Esophagus squamous epithelium (tissue), 5 donors: Measurements from ENCODE around the gene KDSR. TPM values are rescaled to one million over a fixed set of nuclear protein-coding genes. Genes with fewer than 3 reads are reported as not detected.

Experiments used
- DNase-seq: peaks from one replicate; lab custom pipeline; 2025; lab: John Stamatoyannopoulos, UW
- H3K27ac ChIP-seq, 4 donors: fragments of 200-600 bp; sonication (generic); one replicate each; pipeline ENCODE4 v1.5.1; 2016 to 2019; ENCODE audit warnings: mild to moderate bottlenecking in 1 of 4
- H3K27me3 ChIP-seq, 4 donors: fragments of 200-600 bp; sonication (generic); 1 replicate in 3 of 4; 2 replicates in 1 of 4; pipeline versions ENCODE4 v1.5.1 to v1.6.0; 2017 to 2021; ENCODE audit warnings: antibody characterized with exemption in 1 of 4
- H3K36me3 ChIP-seq, 3 donors: fragments of 200-600 bp; sonication (generic); one replicate each; pipeline ENCODE4 v1.5.1; 2016 to 2019
- H3K4me1 ChIP-seq, 3 donors: fragments of 200-600 bp; sonication (generic); one replicate each; pipeline ENCODE4 v1.5.1; 2017 to 2019
- H3K4me3 ChIP-seq, 4 donors: fragments of 200-600 bp; sonication (generic); 1 replicate in 3 of 4; 2 replicates in 1 of 4; pipeline ENCODE4 v1.5.1; 2016 to 2019; ENCODE audit warnings: mild to moderate bottlenecking in 2 of 4, moderate library complexity in 1 of 4
- H3K9me3 ChIP-seq, 3 donors: fragments of 200-600 bp; sonication (generic); one replicate each; pipeline ENCODE4 v1.5.1; 2016 to 2019
- POLR2A ChIP-seq, 4 donors: fragments of 450-650 bp; IDR thresholded peaks; one replicate each; pipeline ENCODE4 v1.6.1; 2017; ENCODE audit warnings: antibody characterized with exemption in 4 of 4, mild to moderate bottlenecking in 4 of 4, moderate library complexity in 3 of 4
- WGBS, 2 donors: methylation state at CpG; one replicate each; pipeline ENCODE4 v1.1.5; 2018; 5-methylcytosine and 5-hydroxymethylcytosine counted together
- intact Hi-C: fragments of 100-400 bp; cut with DNase I; formaldehyde crosslinking; loops from one replicate; pipeline ENCODE4 v1.15.0; 2022
- total RNA-seq, 4 donors: library from RNA; depleted of rRNA; stranded (reverse); fragments of >200 nt; gene quantifications; one replicate each; pipeline ENCODE4 v1.1.0, GENCODE V29; 2016
- TF ChIP-seq, protein P1 (sequence below), 6 experiments: fragments of 450-650 bp in 4 of 6; fragments of 200-600 bp in 2 of 6; sonication (generic) in 2 of 6; IDR thresholded peaks; one replicate each; pipeline ENCODE4 v1.5.1; 2016 to 2019; ENCODE audit warnings: antibody characterized with exemption in 6 of 6, mild to moderate bottlenecking in 4 of 6, moderate library complexity in 4 of 6
- donor health status: DM: yes; HTN: yes; CAD: no.

KDSR gene
- total RNA-seq, 4 donors from 2014 or later: 20.8 to 42.3 (median 23.0) TPM

GRCh38 chr18:63395503-63395902 is 28.5 kb upstream of the KDSR start:
- Histone ChIP-seq H3K4me3 (no peak overlapping the region), H3K36me3 (peaks cover 5 to 100% (median 20%) of the 10 kb centered on the region in 3 donors), H3K27me3 (no peaks in the 10 kb centered on the region), H3K9me3 (no peaks in the 10 kb centered on the region), H3K4me1 (no peaks in the 10 kb centered on the region), H3K27ac (no peak overlapping the region)
- 94 to 97% methylated on average over 1 of the region's 1 CpG for WGBS, 2 donors
- no peak for DNase-seq
- intact Hi-C loops: no loop called here
- TF ChIP-seq, protein P1, sequence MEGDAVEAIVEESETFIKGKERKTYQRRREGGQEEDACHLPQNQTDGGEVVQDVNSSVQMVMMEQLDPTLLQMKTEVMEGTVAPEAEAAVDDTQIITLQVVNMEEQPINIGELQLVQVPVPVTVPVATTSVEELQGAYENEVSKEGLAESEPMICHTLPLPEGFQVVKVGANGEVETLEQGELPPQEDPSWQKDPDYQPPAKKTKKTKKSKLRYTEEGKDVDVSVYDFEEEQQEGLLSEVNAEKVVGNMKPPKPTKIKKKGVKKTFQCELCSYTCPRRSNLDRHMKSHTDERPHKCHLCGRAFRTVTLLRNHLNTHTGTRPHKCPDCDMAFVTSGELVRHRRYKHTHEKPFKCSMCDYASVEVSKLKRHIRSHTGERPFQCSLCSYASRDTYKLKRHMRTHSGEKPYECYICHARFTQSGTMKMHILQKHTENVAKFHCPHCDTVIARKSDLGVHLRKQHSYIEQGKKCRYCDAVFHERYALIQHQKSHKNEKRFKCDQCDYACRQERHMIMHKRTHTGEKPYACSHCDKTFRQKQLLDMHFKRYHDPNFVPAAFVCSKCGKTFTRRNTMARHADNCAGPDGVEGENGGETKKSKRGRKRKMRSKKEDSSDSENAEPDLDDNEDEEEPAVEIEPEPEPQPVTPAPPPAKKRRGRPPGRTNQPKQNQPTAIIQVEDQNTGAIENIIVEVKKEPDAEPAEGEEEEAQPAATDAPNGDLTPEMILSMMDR (IDR thresholded peaks at IDR 0.05): no peak
- TF ChIP-seq POLR2A (IDR thresholded peaks at IDR 0.05): no peak

- Histone ChIP-seq H3K4me3 (no peak overlapping the region), H3K27me3 (no peaks in the 10 kb centered on the region), H3K27ac (no peak overlapping the region), H3K9me3 (no peaks in the 10 kb centered on the region), H3K4me1 (no peaks in the 10 kb centered on the region), H3K36me3 (peaks cover 5 to 100% (median 20%) of the 10 kb centered on the region in 3 donors)
- TF ChIP-seq POLR2A (IDR thresholded peaks at IDR 0.05): no peak
- TF ChIP-seq, protein P1 (IDR thresholded peaks at IDR 0.05): no peak
- intact Hi-C loops: no loop called here
- 87 to 94% methylated on average over 3 of the region's 3 CpGs for WGBS, 2 donors
- DNase-seq: no peak
These were observed 27.9 kb upstream of the KDSR start for GRCh38 chr18:63394954-63395353.

GRCh38 chr18:63387861-63388260 is 20.9 kb upstream of the KDSR start:
- intact Hi-C loops: no loop called here
- 85 to 90% methylated on average over 4 of the region's 4 CpGs for WGBS, 2 donors
- no peak for DNase-seq
- no peak for TF ChIP-seq POLR2A (IDR thresholded peaks at IDR 0.05)
- Histone ChIP-seq H3K36me3 (peaks cover 0 to 67% (median 0%) of the 10 kb centered on the region in 3 donors), H3K27ac (no peak overlapping the region), H3K9me3 (no peaks in the 10 kb centered on the region), H3K27me3 (no peaks in the 10 kb centered on the region), H3K4me1 (no peaks in the 10 kb centered on the region), H3K4me3 (no peak overlapping the region)

DNA sequence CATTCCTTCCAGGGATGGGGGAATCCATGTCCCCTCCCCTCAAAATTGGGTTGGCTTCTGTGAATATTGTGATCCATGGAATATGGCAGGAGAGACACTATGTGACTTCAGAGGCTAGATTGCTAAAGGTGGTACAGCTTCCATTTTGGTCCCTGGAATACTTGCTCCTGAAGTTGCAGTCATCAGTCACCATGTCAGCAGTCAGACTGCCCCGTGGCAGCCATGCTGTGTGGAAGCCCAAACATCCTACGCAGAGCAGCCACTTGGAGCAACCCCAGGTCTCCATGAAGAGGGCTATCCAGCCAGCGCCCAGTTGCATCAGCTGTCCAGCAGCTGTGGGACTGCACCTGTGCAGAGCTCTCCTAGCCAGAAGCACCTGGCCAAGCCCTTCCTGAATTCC is 15.8 kb upstream of the KDSR start:
- Histone ChIP-seq H3K36me3 (peaks cover 0 to 19% (median 0%) of the 10 kb centered on the region in 3 donors), H3K4me1 (peaks cover 0 to 10% (median 0%) of the 10 kb centered on the region in 3 donors), H3K27ac (no peak overlapping the region), H3K9me3 (no peaks in the 10 kb centered on the region), H3K27me3 (no peaks in the 10 kb centered on the region), H3K4me3 (no peak overlapping the region)
- 86 to 100% methylated on average over 1 to 3 of the region's 3 CpGs for WGBS, 2 donors
- DNase-seq: no peak
- no peak for TF ChIP-seq POLR2A (IDR thresholded peaks at IDR 0.05)
- TF ChIP-seq, protein P1 (IDR thresholded peaks at IDR 0.05): no peak
- intact Hi-C loops: no loop called here

DNA sequence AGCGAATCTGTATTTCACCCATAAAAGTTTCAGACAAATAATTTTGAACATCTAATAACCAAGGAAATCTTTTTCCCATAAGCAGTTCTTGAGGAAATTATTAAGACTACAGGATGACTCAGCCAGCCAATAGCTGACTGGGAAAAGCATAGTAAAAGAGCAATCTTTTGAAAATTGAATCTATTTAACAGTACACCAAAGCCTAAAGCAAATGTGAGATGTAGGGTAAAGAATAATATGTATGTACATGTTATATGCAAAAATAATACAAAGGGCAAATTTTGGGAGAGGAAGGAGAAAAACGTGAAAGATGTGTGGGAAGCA is 12.6 kb upstream of the KDSR start:
- no peak for TF ChIP-seq POLR2A (IDR thresholded peaks at IDR 0.05)
- TF ChIP-seq, protein P1 (IDR thresholded peaks at IDR 0.05): no peak
- Histone ChIP-seq H3K36me3 (peaks cover 0 to 14% (median 0%) of the 10 kb centered on the region in 3 donors), H3K4me1 (peaks cover 0 to 10% (median 0%) of the 10 kb centered on the region in 3 donors), H3K9me3 (no peaks in the 10 kb centered on the region), H3K27me3 (no peaks in the 10 kb centered on the region), H3K27ac (no peak overlapping the region), H3K4me3 (no peak overlapping the region)
- 45 to 57% methylated on average over 2 of the region's 2 CpGs for WGBS, 2 donors
- intact Hi-C loops: no loop called here
- no peak for DNase-seq
